Keratinocyte (primary cell): Measurements from ENCODE around the gene EZH2.

ENCODE experiments used
- EZH2 ChIP-seq: IDR thresholded peaks from one replicate; pipeline ENCODE4 v1.6.1; 2012; ENCODE audit warnings: inconsistent platforms, mild to moderate bottlenecking, low read length, moderate library complexity
- TF ChIP-seq, protein P1 (sequence below), 3 experiments: IDR thresholded peaks in 1 of 3; conservative IDR thresholded peaks in 1 of 3; optimal IDR thresholded peaks in 1 of 3; 2 replicates in 2 of 3; 3 replicates in 1 of 3; pipeline versions ENCODE3 to v1.5.1; 2011; ENCODE audit warnings: low read length in 3 of 3, mild to moderate bottlenecking in 3 of 3, moderate library complexity in 2 of 3, control low read depth in 1 of 3, inconsistent platforms in 1 of 3; ENCODE audit not compliant: insufficient read depth in 2 of 3; ENCODE audit errors: extremely low read depth in 1 of 3

GRCh38 chr7:148921806-148922205 lies 37.7 kb upstream of the EZH2 start:
- TF ChIP-seq, protein P1, sequence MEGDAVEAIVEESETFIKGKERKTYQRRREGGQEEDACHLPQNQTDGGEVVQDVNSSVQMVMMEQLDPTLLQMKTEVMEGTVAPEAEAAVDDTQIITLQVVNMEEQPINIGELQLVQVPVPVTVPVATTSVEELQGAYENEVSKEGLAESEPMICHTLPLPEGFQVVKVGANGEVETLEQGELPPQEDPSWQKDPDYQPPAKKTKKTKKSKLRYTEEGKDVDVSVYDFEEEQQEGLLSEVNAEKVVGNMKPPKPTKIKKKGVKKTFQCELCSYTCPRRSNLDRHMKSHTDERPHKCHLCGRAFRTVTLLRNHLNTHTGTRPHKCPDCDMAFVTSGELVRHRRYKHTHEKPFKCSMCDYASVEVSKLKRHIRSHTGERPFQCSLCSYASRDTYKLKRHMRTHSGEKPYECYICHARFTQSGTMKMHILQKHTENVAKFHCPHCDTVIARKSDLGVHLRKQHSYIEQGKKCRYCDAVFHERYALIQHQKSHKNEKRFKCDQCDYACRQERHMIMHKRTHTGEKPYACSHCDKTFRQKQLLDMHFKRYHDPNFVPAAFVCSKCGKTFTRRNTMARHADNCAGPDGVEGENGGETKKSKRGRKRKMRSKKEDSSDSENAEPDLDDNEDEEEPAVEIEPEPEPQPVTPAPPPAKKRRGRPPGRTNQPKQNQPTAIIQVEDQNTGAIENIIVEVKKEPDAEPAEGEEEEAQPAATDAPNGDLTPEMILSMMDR (optimal IDR thresholded peaks at IDR 0.05 in 1 of 3, IDR thresholded peaks at IDR 0.05 in 1 of 3, conservative IDR thresholded peaks at IDR 0.05 in 1 of 3; ENCODE audit: extremely low read depth in 1 of 3, insufficient read depth in 2 of 3, low read length in 3 of 3): no peak
- no peak for TF ChIP-seq EZH2
